ENCODE measurements around the gene GPR3. TPM values are rescaled to one million over a fixed set of nuclear protein-coding genes. Genes with fewer than 3 reads are reported as not detected.

Gene GPR3
- total RNA-seq, 1 experiment from 2014 or later, result 0.65 TPM

DNA sequence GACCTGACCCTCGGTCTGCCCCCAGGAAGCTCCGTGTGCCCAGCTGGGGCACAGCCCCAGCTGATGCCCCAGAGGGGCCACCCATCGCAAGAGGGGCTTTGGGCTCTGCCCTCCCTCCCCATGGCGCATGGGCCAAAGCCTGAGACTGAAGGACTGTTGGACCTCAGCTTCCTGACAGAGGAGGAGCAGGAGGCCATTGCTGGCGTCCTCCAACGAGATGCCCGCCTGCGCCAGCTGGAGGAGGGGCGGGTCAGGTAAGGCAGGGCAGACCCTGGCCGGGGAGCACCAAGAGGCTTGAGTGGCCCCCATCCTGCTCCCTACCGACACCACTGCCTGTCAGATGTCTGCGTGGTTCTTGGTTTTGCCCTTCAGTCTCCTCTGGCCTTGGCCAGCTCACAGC lies 47.1 kb upstream of the GPR3 start:
- intact Hi-C loops (cut with micrococcal nuclease), result no loop called here
- H3K4me3 Mint-ChIP-seq (ENCODE audit: unreplicated experiment), result no peak overlapping the region
- ChIA-PET CTCF (interaction anchor here (0.6 to 6.0 kb wide), 6 partner anchors 12 to 790 kb away, joined by 3 to 45 read pairs (median 4); no protein-coding TSS in a partner anchor), POLR2A (interaction anchor here (0.6 kb wide), 1 partner anchor 23 kb away, joined by 3 read pairs; no protein-coding TSS in a partner anchor)
- H3K27ac Mint-ChIP-seq (ENCODE audit: low read depth, unreplicated experiment), result no peak overlapping the region
- H3K36me3 Mint-ChIP-seq (ENCODE audit: insufficient read depth, unreplicated experiment), result peaks cover 69% of the 10 kb centered on the region
- DNase-seq (ENCODE audit: unreplicated experiment), result no peak
- peaks cover 47% of the 10 kb centered on the region for H3K4me1 Mint-ChIP-seq (ENCODE audit: insufficient read depth, unreplicated experiment)
- TF ChIP-seq, protein P1, sequence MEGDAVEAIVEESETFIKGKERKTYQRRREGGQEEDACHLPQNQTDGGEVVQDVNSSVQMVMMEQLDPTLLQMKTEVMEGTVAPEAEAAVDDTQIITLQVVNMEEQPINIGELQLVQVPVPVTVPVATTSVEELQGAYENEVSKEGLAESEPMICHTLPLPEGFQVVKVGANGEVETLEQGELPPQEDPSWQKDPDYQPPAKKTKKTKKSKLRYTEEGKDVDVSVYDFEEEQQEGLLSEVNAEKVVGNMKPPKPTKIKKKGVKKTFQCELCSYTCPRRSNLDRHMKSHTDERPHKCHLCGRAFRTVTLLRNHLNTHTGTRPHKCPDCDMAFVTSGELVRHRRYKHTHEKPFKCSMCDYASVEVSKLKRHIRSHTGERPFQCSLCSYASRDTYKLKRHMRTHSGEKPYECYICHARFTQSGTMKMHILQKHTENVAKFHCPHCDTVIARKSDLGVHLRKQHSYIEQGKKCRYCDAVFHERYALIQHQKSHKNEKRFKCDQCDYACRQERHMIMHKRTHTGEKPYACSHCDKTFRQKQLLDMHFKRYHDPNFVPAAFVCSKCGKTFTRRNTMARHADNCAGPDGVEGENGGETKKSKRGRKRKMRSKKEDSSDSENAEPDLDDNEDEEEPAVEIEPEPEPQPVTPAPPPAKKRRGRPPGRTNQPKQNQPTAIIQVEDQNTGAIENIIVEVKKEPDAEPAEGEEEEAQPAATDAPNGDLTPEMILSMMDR (IDR thresholded peaks at IDR 0.05; ENCODE audit: unreplicated experiment), result no peak
- H3K9me3 Mint-ChIP-seq (ENCODE audit: unreplicated experiment), result no peaks in the 10 kb centered on the region
- no TSS peak for BruUV-seq (replicated peaks)
- H3K27me3 Mint-ChIP-seq (ENCODE audit: insufficient read depth, unreplicated experiment), result no peaks in the 10 kb centered on the region

DNA sequence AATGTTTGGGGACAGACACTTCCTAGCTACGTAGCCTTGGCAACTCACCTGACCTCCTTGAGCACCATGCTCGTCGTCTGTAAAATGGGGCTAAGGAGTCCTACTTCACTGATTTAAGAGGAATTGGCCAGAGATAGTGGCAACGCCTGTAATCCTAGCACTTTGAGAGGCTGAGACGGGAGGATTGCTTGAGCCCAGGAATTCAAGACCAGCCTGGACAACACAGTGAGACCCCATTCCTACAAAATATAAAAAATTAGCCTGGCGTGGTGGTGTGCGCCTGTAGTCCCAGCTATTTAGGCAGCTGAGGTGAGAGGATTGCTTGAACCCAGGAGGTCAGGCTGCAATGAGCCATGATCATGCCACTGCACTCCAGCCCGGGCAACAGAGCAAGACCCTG lies 46.1 kb upstream of the GPR3 start:
- H3K9me3 Mint-ChIP-seq (ENCODE audit: unreplicated experiment), result no peaks in the 10 kb centered on the region
- peaks cover 72% of the 10 kb centered on the region for H3K36me3 Mint-ChIP-seq (ENCODE audit: insufficient read depth, unreplicated experiment)
- H3K27ac Mint-ChIP-seq (ENCODE audit: low read depth, unreplicated experiment), result no peak overlapping the region
- BruUV-seq (replicated peaks), result no TSS peak
- no peak overlapping the region for H3K4me3 Mint-ChIP-seq (ENCODE audit: unreplicated experiment)
- H3K27me3 Mint-ChIP-seq (ENCODE audit: insufficient read depth, unreplicated experiment), result no peaks in the 10 kb centered on the region
- intact Hi-C loops (cut with micrococcal nuclease), result no loop called here
- DNase-seq (ENCODE audit: unreplicated experiment), result no peak
- ChIA-PET POLR2A (interaction anchor here (0.6 to 1.0 kb wide), 5 partner anchors 10 to 38 kb away, joined by 3 to 5 read pairs (median 3); no protein-coding TSS in a partner anchor), CTCF (interaction anchor here (0.6 to 6.0 kb wide), 3 partner anchors 11 to 20 kb away, joined by 3 to 45 read pairs (median 4); partner anchors contain the start of gene MAP3K6)
- TF ChIP-seq, protein P1 (IDR thresholded peaks at IDR 0.05; ENCODE audit: unreplicated experiment), result no peak
- peaks cover 41% of the 10 kb centered on the region for H3K4me1 Mint-ChIP-seq (ENCODE audit: insufficient read depth, unreplicated experiment)

DNA sequence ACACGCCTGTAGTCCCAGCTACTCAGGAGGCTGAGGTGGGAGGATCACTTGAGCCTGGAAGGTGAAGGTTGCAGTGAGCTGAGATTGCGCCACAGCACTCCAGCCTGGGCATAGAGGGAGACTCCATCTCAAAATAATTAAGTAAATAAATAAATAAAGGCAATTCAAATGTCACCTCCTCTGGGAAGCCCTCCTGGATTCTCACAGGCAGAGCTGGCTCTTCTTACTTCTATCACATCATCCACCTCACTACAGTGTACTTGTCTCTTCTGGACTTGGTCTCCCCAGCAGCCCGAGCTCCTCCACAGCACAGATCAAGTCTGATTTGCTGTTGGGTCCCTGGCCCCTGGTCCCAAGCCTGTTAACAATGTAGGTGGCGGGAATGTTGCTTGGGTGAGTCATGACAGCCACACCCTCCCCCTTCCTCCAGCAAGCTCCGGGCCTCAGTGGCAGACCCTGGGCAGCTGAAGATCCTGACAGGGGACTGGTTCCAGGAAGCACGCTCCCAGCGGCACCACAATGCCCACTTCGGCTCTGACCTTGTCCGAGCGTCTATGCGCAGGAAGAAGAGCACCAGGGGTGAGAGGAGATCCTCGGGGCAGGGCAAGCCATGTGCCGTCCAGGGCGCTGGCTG lies 45.3 kb upstream of the GPR3 start:
- no TSS peak for BruUV-seq (replicated peaks)
- H3K9me3 Mint-ChIP-seq (ENCODE audit: unreplicated experiment), result no peaks in the 10 kb centered on the region
- CTCF ChIA-PET, result interaction anchor here (1.1 to 6.0 kb wide), 2 partner anchors 11 to 19 kb away, joined by 4 to 45 read pairs; partner anchors contain the start of gene MAP3K6

More for the DNA sequence above, 45.3 kb upstream of the GPR3 start:
- peak overlapping the region; percentile 32 for H3K27ac Mint-ChIP-seq (ENCODE audit: low read depth, unreplicated experiment)
- H3K36me3 Mint-ChIP-seq (ENCODE audit: insufficient read depth, unreplicated experiment), result peaks cover 80% of the 10 kb centered on the region
- intact Hi-C loops (cut with micrococcal nuclease), result no loop called here
- TF ChIP-seq, protein P1 (IDR thresholded peaks at IDR 0.05; ENCODE audit: unreplicated experiment), result no peak
- H3K4me1 Mint-ChIP-seq (ENCODE audit: insufficient read depth, unreplicated experiment), result peaks cover 37% of the 10 kb centered on the region
- no peaks in the 10 kb centered on the region for H3K27me3 Mint-ChIP-seq (ENCODE audit: insufficient read depth, unreplicated experiment)
- peak; percentile 54 for DNase-seq (ENCODE audit: unreplicated experiment)
- POLR2A ChIA-PET, result interaction anchor here (0.6 to 1.0 kb wide), 4 partner anchors 9 to 47 kb away, joined by 3 to 5 read pairs (median 3); no protein-coding TSS in a partner anchor
- no peak overlapping the region for H3K4me3 Mint-ChIP-seq (ENCODE audit: unreplicated experiment)
